Measurements from ENCODE around the gene SLC35B2.

The SLC35B2 gene

DNA sequence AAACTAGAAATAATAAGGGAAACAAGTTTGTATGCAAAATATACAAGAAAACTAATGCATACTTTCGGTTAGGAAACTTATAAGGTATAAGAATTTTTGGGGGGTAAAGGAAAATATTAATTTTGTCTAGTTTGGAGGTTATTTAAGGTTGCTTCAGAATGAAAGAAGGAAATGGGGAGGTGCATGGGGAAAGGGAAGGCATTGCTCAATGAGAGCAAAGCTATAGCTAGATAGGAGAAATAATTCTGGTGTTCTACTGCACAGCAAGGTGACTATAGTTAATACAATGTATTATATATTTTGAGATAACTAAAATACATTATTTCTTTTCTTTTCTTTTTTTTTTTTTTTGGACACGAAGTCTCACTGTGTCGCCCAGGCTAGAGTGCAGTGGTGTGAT, 46.0 kb downstream of the SLC35B2 start:
- Histone ChIP-seq H4K20me1 (ENCODE audit: insufficient read depth) (no peaks in the 10 kb centered on the region), H3K27me3 (ENCODE audit: insufficient read depth, low read depth) (no peaks in the 10 kb centered on the region), H3K9ac (no peak overlapping the region), H3K79me2 (ENCODE audit: insufficient read depth, low read depth) (no peaks in the 10 kb centered on the region), H3K4me3 (IDR thresholded peaks at IDR 0.05; ENCODE audit: insufficient read depth, low read depth, low read length) (no peak overlapping the region), H2AFZ (ENCODE audit: low read depth) (no peak overlapping the region), H3K27ac (no peak overlapping the region), H3K4me1 (ENCODE audit: low read depth, poor library complexity, severe bottlenecking) (no peaks in the 10 kb centered on the region), H3K4me2 (no peak overlapping the region), H3K36me3 (ENCODE audit: insufficient read depth) (no peaks in the 10 kb centered on the region)
- TF ChIP-seq, protein P1, sequence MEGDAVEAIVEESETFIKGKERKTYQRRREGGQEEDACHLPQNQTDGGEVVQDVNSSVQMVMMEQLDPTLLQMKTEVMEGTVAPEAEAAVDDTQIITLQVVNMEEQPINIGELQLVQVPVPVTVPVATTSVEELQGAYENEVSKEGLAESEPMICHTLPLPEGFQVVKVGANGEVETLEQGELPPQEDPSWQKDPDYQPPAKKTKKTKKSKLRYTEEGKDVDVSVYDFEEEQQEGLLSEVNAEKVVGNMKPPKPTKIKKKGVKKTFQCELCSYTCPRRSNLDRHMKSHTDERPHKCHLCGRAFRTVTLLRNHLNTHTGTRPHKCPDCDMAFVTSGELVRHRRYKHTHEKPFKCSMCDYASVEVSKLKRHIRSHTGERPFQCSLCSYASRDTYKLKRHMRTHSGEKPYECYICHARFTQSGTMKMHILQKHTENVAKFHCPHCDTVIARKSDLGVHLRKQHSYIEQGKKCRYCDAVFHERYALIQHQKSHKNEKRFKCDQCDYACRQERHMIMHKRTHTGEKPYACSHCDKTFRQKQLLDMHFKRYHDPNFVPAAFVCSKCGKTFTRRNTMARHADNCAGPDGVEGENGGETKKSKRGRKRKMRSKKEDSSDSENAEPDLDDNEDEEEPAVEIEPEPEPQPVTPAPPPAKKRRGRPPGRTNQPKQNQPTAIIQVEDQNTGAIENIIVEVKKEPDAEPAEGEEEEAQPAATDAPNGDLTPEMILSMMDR (conservative IDR thresholded peaks at IDR 0.05; ENCODE audit: low read depth, low read length) = no peak

DNA sequence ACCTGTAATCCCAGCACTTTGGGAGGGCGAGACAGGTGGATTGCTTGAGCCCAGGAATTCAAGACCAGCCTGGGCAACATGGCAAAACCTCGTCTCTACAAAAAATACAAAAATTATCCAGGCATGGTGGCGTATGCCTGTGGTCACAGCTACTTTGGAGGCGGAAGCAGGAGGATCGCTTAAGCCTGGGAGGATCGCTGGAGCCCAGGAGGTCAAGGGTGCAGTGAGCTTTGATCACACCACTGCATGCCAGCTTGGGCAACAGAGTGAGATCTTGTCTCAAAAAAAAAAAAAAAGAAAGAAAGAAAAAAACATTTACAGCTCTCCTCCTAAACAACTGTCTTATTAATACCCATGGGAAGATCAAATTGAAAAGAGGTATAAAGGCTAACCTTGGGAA, 49.4 kb downstream of the SLC35B2 start:
- Histone ChIP-seq H3K4me3 (IDR thresholded peaks at IDR 0.05; ENCODE audit: insufficient read depth, low read depth, low read length) (no peak overlapping the region), H3K79me2 (ENCODE audit: insufficient read depth, low read depth) (no peaks in the 10 kb centered on the region), H3K4me2 (no peak overlapping the region), H3K4me1 (ENCODE audit: low read depth, poor library complexity, severe bottlenecking) (no peaks in the 10 kb centered on the region), H3K27me3 (ENCODE audit: insufficient read depth, low read depth) (no peaks in the 10 kb centered on the region), H3K9ac (no peak overlapping the region), H3K36me3 (ENCODE audit: insufficient read depth) (no peaks in the 10 kb centered on the region), H4K20me1 (ENCODE audit: insufficient read depth) (no peaks in the 10 kb centered on the region), H3K27ac (no peak overlapping the region), H2AFZ (ENCODE audit: low read depth) (no peak overlapping the region)
- TF ChIP-seq, protein P1 (conservative IDR thresholded peaks at IDR 0.05; ENCODE audit: low read depth, low read length) = no peak
